GM12873 (cell line): Measurements from ENCODE around the gene TMEM238.

Source experiments
- CTCF ChIP-seq: IDR thresholded peaks from 2 replicates; pipeline ENCODE4 v1.5.1; 2012; ENCODE audit warnings: low read depth, mild to moderate bottlenecking, moderate library complexity, low read length, control low read depth; ENCODE audit not compliant: insufficient read depth; ENCODE audit errors: missing control alignments

Gene TMEM238

DNA sequence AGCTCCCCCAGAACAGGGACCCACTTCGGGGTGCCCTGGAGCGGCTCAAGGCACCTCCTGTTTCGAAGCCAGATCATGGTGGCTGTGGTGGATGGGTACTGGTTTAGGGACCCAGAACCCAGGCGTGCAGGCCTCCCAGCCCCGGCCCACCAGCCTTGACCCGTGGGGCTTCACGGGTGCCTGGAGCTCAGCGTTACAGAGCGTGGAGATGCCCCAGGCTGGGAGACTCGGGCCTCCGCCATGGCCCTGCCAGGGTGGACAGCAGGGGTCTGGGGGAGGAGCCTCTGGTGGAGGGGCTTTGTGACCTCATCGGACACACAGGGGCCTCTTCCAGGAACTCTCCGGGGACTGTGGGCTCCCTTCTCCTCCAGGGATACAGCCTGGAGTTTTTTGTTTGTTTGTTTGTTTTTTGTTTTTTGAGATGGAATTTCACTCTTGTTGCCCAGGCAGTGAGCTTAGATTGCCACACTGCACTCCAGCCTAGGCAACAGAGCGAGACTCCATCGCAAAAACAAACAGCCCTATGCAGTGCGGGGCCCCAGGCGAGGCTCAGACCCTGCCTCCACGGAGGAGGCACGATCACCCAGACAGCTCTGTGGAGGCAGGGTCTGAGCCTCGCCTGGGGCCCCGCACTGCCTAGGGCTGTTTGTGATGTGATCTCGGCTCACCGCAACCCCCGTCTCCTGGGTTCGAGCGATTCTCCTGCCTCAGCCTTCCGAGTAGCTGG lies 20.9 kb downstream of the TMEM238 start, which contains the start of gene GARIN5B:
Gene GARIN5B, minus strand, starts transcription at position 271 of the 727 bp plus-strand sequence. Its CDS starts 194 bp downstream, at position 77.
- no peak for TF ChIP-seq CTCF

DNA sequence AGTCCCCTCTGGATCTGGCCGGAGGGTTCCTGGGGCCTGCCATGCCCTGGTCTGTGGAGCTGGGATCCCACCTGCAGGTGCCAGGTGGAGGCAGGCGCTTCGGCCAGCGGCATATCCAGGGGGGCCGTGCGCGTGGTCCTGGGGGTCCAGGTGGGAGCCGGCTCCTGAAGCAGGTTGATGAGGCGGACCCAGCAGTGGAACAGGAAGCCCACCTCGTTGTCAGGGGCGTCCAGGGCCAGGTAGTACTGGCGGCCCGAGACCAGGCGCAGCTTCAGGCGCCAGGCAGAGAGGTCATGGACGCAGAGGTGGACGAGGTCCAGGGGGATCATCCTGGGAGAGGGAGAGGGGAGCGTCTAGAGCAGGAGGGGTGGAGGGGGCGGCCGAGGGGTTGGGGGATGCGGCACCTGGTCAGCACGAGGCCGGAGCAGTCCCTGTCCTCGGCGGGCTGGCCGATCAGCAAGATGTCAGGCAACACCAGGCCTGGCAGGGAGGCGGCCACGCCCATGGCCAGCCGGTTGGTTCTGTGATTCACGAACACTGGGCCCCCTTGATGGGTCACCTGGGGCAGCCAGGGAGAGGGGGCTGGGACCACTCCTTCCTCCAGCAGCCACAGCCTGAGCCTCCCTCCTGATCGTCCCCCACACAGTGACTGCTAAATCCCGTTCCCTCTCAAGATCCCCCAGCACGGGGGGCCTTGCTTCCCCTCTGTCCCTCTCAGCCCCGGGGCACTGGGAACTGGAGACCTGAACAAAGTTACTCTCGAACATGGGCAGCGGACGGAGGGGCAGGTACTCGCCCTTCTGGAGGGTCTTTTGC lies 21.7 kb downstream of the TMEM238 start:
- no peak for TF ChIP-seq CTCF

GRCh38 chr19:55360902-55361301 lies 23.2 kb downstream of the TMEM238 start:
- no peak for TF ChIP-seq CTCF

GRCh38 chr19:55358943-55359908 lies 24.9 kb downstream of the TMEM238 start:
- no peak for TF ChIP-seq CTCF

DNA sequence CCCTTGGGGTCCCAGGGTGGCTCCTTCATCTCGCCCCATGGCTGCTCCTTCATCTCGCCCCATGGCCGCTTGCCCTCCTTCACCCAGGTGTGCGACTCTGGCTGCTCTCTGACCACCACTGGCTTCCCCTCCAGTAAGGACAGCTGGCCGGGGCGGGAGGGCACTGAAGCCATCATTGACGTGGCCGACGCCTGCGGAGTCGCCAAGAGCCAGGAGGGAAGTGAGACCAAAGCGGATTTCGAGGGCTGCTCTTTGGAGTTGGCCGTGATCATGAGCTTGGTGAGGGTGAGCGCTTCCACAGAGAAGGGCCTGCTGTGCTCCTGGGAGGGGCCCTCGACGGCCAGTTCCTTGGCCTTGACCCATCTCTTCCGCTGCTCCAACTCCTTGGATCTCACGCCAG lies 25.6 kb downstream of the TMEM238 start:
- no peak for TF ChIP-seq CTCF

GRCh38 chr19:55355213-55355821 lies 28.8 kb downstream of the TMEM238 start:
- TF ChIP-seq CTCF: no peak
